Measurements from ENCODE around the gene ATXN3L. TPM values are rescaled to one million over a fixed set of nuclear protein-coding genes. Genes with fewer than 3 reads are reported as not detected.

Gene ATXN3L
- total and polyA plus RNA-seq, 11 donors, result not detected

GRCh38 chrX:13338996-13339515 lies 19.2 kb upstream of the ATXN3L start:
- intact Hi-C loops (cut with DNase I), result no loop called here
- no peak for ATAC-seq
- 49 to 64% (median 55%) methylated on average over 3 of the region's 3 CpGs for WGBS, 4 donors
- H3K36me3 ChIP-seq, result no peaks in the 10 kb centered on the region
- peaks cover 0 to 5% (median 0%) of the 10 kb centered on the region in 12 donors for H3K4me1 ChIP-seq
- H3K27me3 ChIP-seq, result peaks cover 0 to 19% (median 0%) of the 10 kb centered on the region in 9 donors
- no peak overlapping the region for H3K27ac ChIP-seq
- no peaks in the 10 kb centered on the region for H3K9me3 ChIP-seq
- H3K4me3 ChIP-seq, result no peak overlapping the region
- DNase-seq, result no peak
- TF ChIP-seq CTCF (IDR thresholded peaks at IDR 0.05), result no peak

- WGBS, 4 donors, result 84 to 91% (median 88%) methylated on average over 6 of the region's 6 CpGs
- Histone ChIP-seq H3K4me3 (no peak overlapping the region), H3K4me1 (peaks cover 0 to 1% (median 0%) of the 10 kb centered on the region in 12 donors), H3K9me3 (peaks cover 0 to 4% (median 0%) of the 10 kb centered on the region in 12 donors), H3K27ac (no peak overlapping the region), H3K36me3 (no peaks in the 10 kb centered on the region), H3K27me3 (peaks cover 0 to 16% (median 0%) of the 10 kb centered on the region in 9 donors)
- intact Hi-C loops (cut with DNase I), result no loop called here
- ATAC-seq, result no peak
- TF ChIP-seq CTCF (IDR thresholded peaks at IDR 0.05), result no peak
- TF ChIP-seq POLR2A (IDR thresholded peaks at IDR 0.05), result no peak
- DNase-seq, result no peak
Measured at GRCh38 chrX:13334491-13334890, 14.6 kb upstream of the ATXN3L start.

GRCh38 chrX:13330446-13330845 lies 10.6 kb upstream of the ATXN3L start:
- ATAC-seq (no peak), DNase-seq (no peak)
- Histone ChIP-seq H3K9me3 (peaks cover 0 to 4% (median 0%) of the 10 kb centered on the region in 12 donors), H3K4me1 (no peaks in the 10 kb centered on the region), H3K36me3 (no peaks in the 10 kb centered on the region), H3K27me3 (no peaks in the 10 kb centered on the region), H3K4me3 (no peak overlapping the region), H3K27ac (no peak overlapping the region)
- TF ChIP-seq CTCF (IDR thresholded peaks at IDR 0.05) (no peak), POLR2A (IDR thresholded peaks at IDR 0.05) (no peak)
- intact Hi-C loops (cut with DNase I), result no loop called here
- WGBS, 4 donors, result 69 to 94% (median 81%) methylated on average over 2 of the region's 2 CpGs

- no peaks in the 10 kb centered on the region for H3K36me3 ChIP-seq
- H3K27ac ChIP-seq, result no peak overlapping the region
- DNase-seq (no peak), ATAC-seq (no peak)
- intact Hi-C loops (cut with DNase I), result no loop called here
- H3K4me3 ChIP-seq, result no peak overlapping the region
- TF ChIP-seq POLR2A (IDR thresholded peaks at IDR 0.05), result no peak
- TF ChIP-seq CTCF (IDR thresholded peaks at IDR 0.05), result no peak
- H3K4me1 ChIP-seq, result no peaks in the 10 kb centered on the region
- no peaks in the 10 kb centered on the region for H3K27me3 ChIP-seq
- peaks cover 0 to 4% (median 0%) of the 10 kb centered on the region in 12 donors for H3K9me3 ChIP-seq
- WGBS, 4 donors, result 88 to 99% (median 96%) methylated on average over 8 of the region's 8 CpGs
Measured at GRCh38 chrX:13327666-13328065, 7.8 kb upstream of the ATXN3L start.

Data from heart left ventricle (tissue), 16 donors.